Panc1 (cell line): ENCODE measurements around the gene ATXN1. TPM values are rescaled to one million over a fixed set of nuclear protein-coding genes. Genes with fewer than 3 reads are reported as not detected.

Experiments used
- ATAC-seq: fragments of 200-7000 bp; cut with Tn5 transposase; 2 replicates; pipeline ENCODE4 v1.9.1; 2020; ENCODE audit warnings: mild to moderate bottlenecking, moderate library complexity
- BruUV-seq: library from RNA; stranded (reverse); fragments of 400-500 nt; replicated peaks from 2 replicates; lab custom pipeline; 2021; lab: Mats Ljungman, UMichigan
- CTCF ChIA-PET: fragments of 300-600 bp; sonication (Branson Sonifier 250); formaldehyde crosslinking; loops from one replicate; lab custom pipeline; 2022; ENCODE audit warnings: antibody characterized with exemption; lab: Charles Lee
- POLR2A ChIA-PET: fragments of 300-600 bp; sonication (Branson Sonifier 250); formaldehyde crosslinking; loops from one replicate; lab custom pipeline; 2022; ENCODE audit warnings: antibody characterized with exemption; lab: Charles Lee
- DNase-seq: peaks from one replicate; pipeline ENCODE4 v3.0.0-alpha.2; 2010; ENCODE audit warnings: low read depth, low spot score
- H3K27ac ChIP-seq: 2 replicates; pipeline ENCODE4 v1.5.1; 2011; ENCODE audit warnings: mild to moderate bottlenecking, low read length, inconsistent platforms
- H3K27me3 ChIP-seq: fragments of 200-500 bp; sonication (Bioruptor generic); 2 replicates; pipeline ENCODE4 v1.6.0; 2014; ENCODE audit warnings: low read length, inconsistent platforms; ENCODE audit not compliant: control insufficient read depth, insufficient read depth
- H3K36me3 ChIP-seq: fragments of 200-500 bp; sonication (Bioruptor generic); 2 replicates; pipeline ENCODE4 v1.5.1; 2014; ENCODE audit warnings: inconsistent platforms, mild to moderate bottlenecking, low read length, moderate library complexity; ENCODE audit not compliant: control insufficient read depth, insufficient read depth
- H3K4me1 ChIP-seq: 2 replicates; pipeline ENCODE4 v1.5.1; 2011; ENCODE audit warnings: inconsistent platforms, mild to moderate bottlenecking, low read length, moderate library complexity; ENCODE audit not compliant: control insufficient read depth, insufficient read depth
- H3K4me3 ChIP-seq, 2 experiments: 2 replicates each; pipeline ENCODE4 v1.5.1; 2011 to 2012; ENCODE audit warnings: low read depth in 2 of 2, low read length in 2 of 2, mild to moderate bottlenecking in 2 of 2, inconsistent platforms in 1 of 2, moderate library complexity in 1 of 2
- H3K9me3 ChIP-seq: fragments of 200-500 bp; sonication (Bioruptor generic); 2 replicates; pipeline ENCODE4 v1.5.1; 2014; ENCODE audit warnings: low read depth, mild to moderate bottlenecking, inconsistent platforms, low read length, moderate library complexity; ENCODE audit not compliant: control insufficient read depth, insufficient read depth
- POLR2AphosphoS5 ChIP-seq: IDR thresholded peaks from 2 replicates; pipeline ENCODE4 v1.6.1; 2012; ENCODE audit warnings: mild to moderate bottlenecking, low read depth, low read length, moderate library complexity
- REST ChIP-seq, 2 experiments: IDR thresholded peaks; 2 replicates each; pipeline ENCODE4 v1.6.1; 2011 to 2012; ENCODE audit warnings: low read depth in 2 of 2, control low read depth in 1 of 2, low read length in 1 of 2, mild to moderate bottlenecking in 1 of 2, moderate library complexity in 1 of 2; ENCODE audit not compliant: insufficient read depth in 1 of 2
- SIN3A ChIP-seq: IDR thresholded peaks from 2 replicates; pipeline ENCODE4 v1.6.1; 2012; ENCODE audit warnings: low read depth, mild to moderate bottlenecking, low read length, moderate library complexity, borderline replicate concordance; ENCODE audit not compliant: insufficient read depth
- TCF7L2 ChIP-seq: IDR thresholded peaks from 2 replicates; pipeline ENCODE4 v1.6.1; 2011; ENCODE audit warnings: mild to moderate bottlenecking, low read depth, low read length, inconsistent platforms
- in situ Hi-C: cut with HindIII; loops from 2 replicates; pipeline ENCODE4 v1.10.0; 2016; ENCODE audit warnings: low sequenced_read_pairs, low pct_unique_long_range_greater_than_20kb
- intact Hi-C: fragments of 100-400 bp; cut with micrococcal nuclease; formaldehyde crosslinking; loops from one replicate; pipeline ENCODE4 v1.10.0; 2022; ENCODE audit not compliant: unreplicated experiment
- total RNA-seq: library from RNA; stranded (reverse); gene quantifications from one replicate; pipeline ENCODE4 v1.2.1, GENCODE V29; 2021; ENCODE audit not compliant: unreplicated experiment
- TF ChIP-seq, protein P1 (sequence below): fragments of 450-650 bp; IDR thresholded peaks from 2 replicates; pipeline ENCODE4 v1.5.1; 2017; ENCODE audit warnings: mild to moderate bottlenecking

ATXN1 gene
- total RNA-seq, 1 experiment from 2014 or later: 67.1 TPM

DNA sequence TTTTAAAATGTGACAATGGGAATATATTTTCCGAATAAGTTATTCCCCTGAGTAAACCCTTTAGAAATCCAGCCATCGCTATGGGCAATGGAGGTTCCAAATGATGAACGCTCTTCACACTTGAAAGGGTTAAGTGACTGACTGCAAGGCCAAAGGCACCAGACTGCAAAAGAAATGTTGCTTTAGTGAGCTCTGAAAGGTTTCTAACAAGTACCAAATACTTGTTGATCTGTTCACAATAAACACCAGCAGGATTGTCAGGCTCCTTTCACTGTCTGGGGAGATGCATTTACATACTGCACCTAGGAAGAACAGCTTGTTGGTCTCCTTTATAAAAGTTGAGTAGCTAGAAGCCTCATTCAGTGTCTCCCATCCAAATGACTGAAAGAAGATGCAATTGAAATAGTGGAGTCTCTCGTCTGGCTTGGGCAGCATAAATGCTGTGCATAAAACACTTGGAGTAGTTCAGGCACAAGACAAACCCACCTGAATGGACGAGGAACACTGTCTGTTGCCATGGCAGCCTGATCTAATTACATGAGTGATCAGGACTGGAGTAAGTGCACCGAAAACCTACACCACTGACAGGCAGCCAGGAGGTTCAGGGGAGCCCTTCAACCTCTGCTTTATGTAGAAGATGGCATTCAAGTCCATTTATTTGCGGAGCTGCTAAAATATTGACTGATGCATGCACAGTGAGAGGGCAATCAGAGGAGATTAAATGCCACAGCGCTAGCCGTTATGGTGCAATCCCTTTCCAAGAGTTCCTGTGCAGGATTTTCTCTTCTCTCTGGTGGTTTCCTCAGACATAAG is 2.9 kb downstream of the ATXN1 start:
- ATAC-seq (no peak), DNase-seq (no peak)
- intact Hi-C loops (loop anchor here (2.0 kb wide), 1 partner anchor 46 kb away; no protein-coding TSS in a partner anchor), in situ Hi-C loops (no loop called here)
- TF ChIP-seq REST (IDR thresholded peaks at IDR 0.05; ENCODE audit: insufficient read depth in 1 of 2, low read depth in 2 of 2, low read length in 1 of 2) (no peak), TCF7L2 (no peak), SIN3A (no peak), POLR2AphosphoS5 (no peak)
- TF ChIP-seq, protein P1, sequence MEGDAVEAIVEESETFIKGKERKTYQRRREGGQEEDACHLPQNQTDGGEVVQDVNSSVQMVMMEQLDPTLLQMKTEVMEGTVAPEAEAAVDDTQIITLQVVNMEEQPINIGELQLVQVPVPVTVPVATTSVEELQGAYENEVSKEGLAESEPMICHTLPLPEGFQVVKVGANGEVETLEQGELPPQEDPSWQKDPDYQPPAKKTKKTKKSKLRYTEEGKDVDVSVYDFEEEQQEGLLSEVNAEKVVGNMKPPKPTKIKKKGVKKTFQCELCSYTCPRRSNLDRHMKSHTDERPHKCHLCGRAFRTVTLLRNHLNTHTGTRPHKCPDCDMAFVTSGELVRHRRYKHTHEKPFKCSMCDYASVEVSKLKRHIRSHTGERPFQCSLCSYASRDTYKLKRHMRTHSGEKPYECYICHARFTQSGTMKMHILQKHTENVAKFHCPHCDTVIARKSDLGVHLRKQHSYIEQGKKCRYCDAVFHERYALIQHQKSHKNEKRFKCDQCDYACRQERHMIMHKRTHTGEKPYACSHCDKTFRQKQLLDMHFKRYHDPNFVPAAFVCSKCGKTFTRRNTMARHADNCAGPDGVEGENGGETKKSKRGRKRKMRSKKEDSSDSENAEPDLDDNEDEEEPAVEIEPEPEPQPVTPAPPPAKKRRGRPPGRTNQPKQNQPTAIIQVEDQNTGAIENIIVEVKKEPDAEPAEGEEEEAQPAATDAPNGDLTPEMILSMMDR: no peak
- Histone ChIP-seq H3K4me1 (peaks cover 58% of the 10 kb centered on the region), H3K9me3 (no peaks in the 10 kb centered on the region), H3K4me3 (peak overlapping the region; percentile 88 to 94), H3K27ac (peak overlapping the region; percentile 93), H3K27me3 (no peaks in the 10 kb centered on the region), H3K36me3 (peaks cover 5% of the 10 kb centered on the region)
- CTCF ChIA-PET: interaction anchor here (0.6 to 1.0 kb wide), 2 partner anchors 27 to 45 kb away, joined by 3 to 12 read pairs; no protein-coding TSS in a partner anchor
- POLR2A ChIA-PET: interaction anchor here (2.6 kb wide), 1 partner anchor 11 kb away, joined by 11 read pairs; no protein-coding TSS in a partner anchor
- BruUV-seq: no TSS peak

DNA sequence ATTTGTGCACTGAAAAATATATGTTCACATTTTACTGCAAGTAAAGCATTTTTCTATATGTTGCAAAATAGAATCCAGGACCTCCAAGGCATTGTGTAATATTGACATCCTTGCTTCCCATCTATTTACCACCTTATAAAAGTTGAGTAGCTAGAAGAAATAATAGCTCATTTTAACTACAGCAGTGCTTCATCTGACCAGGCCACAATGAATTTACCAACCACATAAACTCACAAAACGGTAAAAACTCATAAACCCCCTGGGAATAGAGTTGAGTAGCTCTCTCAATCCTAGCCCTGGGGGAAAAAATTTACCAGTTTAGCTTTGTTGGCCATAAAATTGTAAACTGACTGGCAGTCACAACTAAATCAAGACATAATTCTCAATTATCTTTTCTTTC is 3.9 kb downstream of the ATXN1 start:
- Histone ChIP-seq H3K27me3 (no peaks in the 10 kb centered on the region), H3K27ac (peak overlapping the region; percentile 93), H3K36me3 (peaks cover 5% of the 10 kb centered on the region), H3K4me3 (peak overlapping the region in 1 of 2 experiments; percentile 2; a peak in 2 of 4 replicates), H3K4me1 (peaks cover 69% of the 10 kb centered on the region), H3K9me3 (no peaks in the 10 kb centered on the region)
- ATAC-seq (no peak), DNase-seq (no peak)
- intact Hi-C loops (no loop called here), in situ Hi-C loops (no loop called here)
- ChIA-PET POLR2A (interaction anchor here (2.6 kb wide), 1 partner anchor 10 kb away, joined by 11 read pairs; no protein-coding TSS in a partner anchor), CTCF (no interaction called here)
- TF ChIP-seq POLR2AphosphoS5 (no peak), TCF7L2 (no peak), SIN3A (no peak), REST (IDR thresholded peaks at IDR 0.05; ENCODE audit: insufficient read depth in 1 of 2, low read depth in 2 of 2, low read length in 1 of 2) (no peak)
- TF ChIP-seq, protein P1: no peak
- BruUV-seq: TSS peak; percentile 36
